Measurements from ENCODE around the gene ANKHD1. TPM values are rescaled to one million over a fixed set of nuclear protein-coding genes. Genes with fewer than 3 reads are reported as not detected.

The ANKHD1 gene
- total and polyA plus RNA-seq, 2 of the 8 experiments (the other 6 are each of a cell fraction or from before 2014, with no cell fraction given) = 69.9 to 108 TPM

- CTCF ChIA-PET (ENCODE audit: partially characterized antibody) = interaction anchor here (0.6 to 3.1 kb wide), 7 partner anchors 9 to 475 kb away, joined by 3 to 19 read pairs (median 4); partner anchors contain the start of genes SLC35A4 and SRA1
- no peaks in the 10 kb centered on the region; the same call in 1 of the 2 replicates for H3K79me1 ChIP-seq (ENCODE audit: low read depth, low read length)
- POLR2A ChIA-PET (ENCODE audit: partially characterized antibody) = interaction anchor here (1.4 to 14.4 kb wide), 7 partner anchors 10 to 148 kb away, joined by 4 to 191 read pairs (median 27); partner anchors contain the start of genes ANKHD1, APBB3, HARS1 and HARS2
Observed at GRCh38 chr5:140549237-140550144, 147.9 kb downstream of the ANKHD1 start.

More at GRCh38 chr5:140549237-140550144, 147.9 kb downstream of the ANKHD1 start:
- TF ChIP-seq SIX5 (IDR thresholded peaks at IDR 0.05; ENCODE audit: low read depth, low read length) (no peak), POLR2A (IDR thresholded peaks at IDR 0.05; ENCODE audit: control extremely low read depth in 1 of 2, low read depth in 2 of 2, low read length in 2 of 2) (peak in 1 of 2 experiments; percentile 66; a peak in 1 of 3 replicates), POLR2AphosphoS5 (IDR thresholded peaks at IDR 0.05; ENCODE audit: low read depth, low read length) (peak; percentile 31; the same call in 1 of the 2 replicates)
- Histone ChIP-seq H2BK5ac (ENCODE audit: low read depth, low read length) (no peak overlapping the region), H3K79me2 (ENCODE audit: control insufficient read depth in 1 of 2, insufficient read depth in 2 of 2, low read length in 2 of 2) (peaks cover 0 to 15% of the 10 kb centered on the region in 2 experiments; a peak in 2 of 4 replicates), H2BK12ac (ENCODE audit: low read depth, low read length) (no peak overlapping the region), H4K91ac (replicated peaks; ENCODE audit: insufficient read length, low read length) (no peak overlapping the region), H2BK120ac (replicated peaks; ENCODE audit: low read depth, low read length) (no peak overlapping the region), H3K36me3 (ENCODE audit: control insufficient read depth in 2 of 4, insufficient read depth in 4 of 4, low read length in 3 of 4) (peaks cover 11 to 36% (median 26%) of the 10 kb centered on the region in 4 experiments), H2AFZ (ENCODE audit: low read length) (no peak overlapping the region), H3K56ac (replicated peaks; ENCODE audit: insufficient read length, low read depth, low read length) (no peak overlapping the region), H3K4ac (replicated peaks; ENCODE audit: insufficient read length, low read depth, low read length) (no peak overlapping the region), H2BK15ac (ENCODE audit: low read length) (no peak overlapping the region), H3K23ac (ENCODE audit: insufficient read length) (no peak overlapping the region), H4K5ac (ENCODE audit: insufficient read length, low read depth, low read length) (no peak overlapping the region), H4K8ac (ENCODE audit: extremely low read depth, insufficient read depth, low read length) (no peak overlapping the region), H3K18ac (ENCODE audit: extremely low read depth, low read length) (no peak overlapping the region), H2BK20ac (ENCODE audit: low read length) (no peak overlapping the region), H3K4me1 (replicated peaks in 1 of 4; ENCODE audit: control insufficient read depth in 3 of 4, insufficient read depth in 4 of 4, low read length in 3 of 4) (peaks cover 0 to 18% (median 6%) of the 10 kb centered on the region in 4 experiments; a peak in 4 of 7 replicates), H3K23me2 (ENCODE audit: low read depth, low read length) (peaks cover 6% of the 10 kb centered on the region), H3K14ac (ENCODE audit: insufficient read length) (no peak overlapping the region), H2AK5ac (ENCODE audit: low read depth, low read length) (no peak overlapping the region), H3K27me3 (replicated peaks in 1 of 4; ENCODE audit: control insufficient read depth in 3 of 4, extremely low read depth in 1 of 4, insufficient read depth in 3 of 4, low read length in 3 of 4) (no peaks in the 10 kb centered on the region), H3K9ac (replicated peaks in 1 of 4; ENCODE audit: extremely low read depth in 1 of 4, low read depth in 3 of 4, low read length in 3 of 4) (peak overlapping the region in 1 of 4 experiments; percentile 48; a peak in 2 of 7 replicates), H3K27ac (ENCODE audit: low read depth, low read length) (no peak overlapping the region), H3K9me3 (ENCODE audit: insufficient read depth in 2 of 2, low read depth in 1 of 2, low read length in 1 of 2) (no peaks in the 10 kb centered on the region), H3K4me2 (ENCODE audit: insufficient read depth in 1 of 2, low read depth in 2 of 2, low read length in 2 of 2) (no peak overlapping the region; a peak in 1 of 4 replicates), H3K4me3 (ENCODE audit: extremely low read depth in 1 of 4, insufficient read depth in 2 of 4, low read depth in 3 of 4, low read length in 4 of 4) (no peak overlapping the region), H4K20me1 (replicated peaks in 1 of 2; ENCODE audit: control insufficient read depth in 1 of 2, insufficient read depth in 2 of 2, low read length in 2 of 2) (peaks cover 0 to 7% of the 10 kb centered on the region in 2 experiments)
- FAIRE-seq = no peak
- peak in 1 of 2 experiments; percentile 32 for DNase-seq (ENCODE audit: low read depth in 1 of 2, low spot score in 2 of 2)
- WGBS, 2 experiments (ENCODE audit: extremely low coverage in 1 of 2, insufficient coverage in 1 of 2, insufficient read length in 1 of 2, insufficient replicate concordance in 2 of 2, low coverage in 1 of 2, low lambda C conversion rate in 2 of 2, missing lambda C conversion rate in 1 of 2) = 83% methylated on average over 3 of the region's 3 CpGs; no CpG with 5 or more reads in 1 of the 2 experiments

All from H1 (cell line).